Activated CD4-positive, alpha-beta T cell treated with anti-CD3 and anti-CD28 coated beads for 4 hours (primary cell): Measurements from ENCODE around the gene CLDN22.

Experiments used
- DNase-seq, 2 donors: peaks; one replicate each; pipeline ENCODE4 v3.0.0-alpha.2; 2020

Gene CLDN22

GRCh38 chr4:183320211-183321059, at the start of gene CLDN22:
Gene CLDN22 (minus strand): TSS chr4:183320276. CDS start chr4:183320218, 58 bp downstream.
- DNase-seq: no peak

- DNase-seq: no peak
Measured at GRCh38 chr4:183369073-183369472, 49.0 kb upstream of the CLDN22 start.

- DNase-seq: no peak
Measured at GRCh38 chr4:183366206-183366835, 46.2 kb upstream of the CLDN22 start.

- no peak for DNase-seq
Measured at GRCh38 chr4:183364025-183364424, 43.9 kb upstream of the CLDN22 start.

GRCh38 chr4:183362916-183363542, 43.0 kb upstream of the CLDN22 start:
- DNase-seq: no peak

- DNase-seq: no peak
Measured at GRCh38 chr4:183362036-183362435, 42.0 kb upstream of the CLDN22 start.

- no peak for DNase-seq
Measured at GRCh38 chr4:183360161-183360919, 40.3 kb upstream of the CLDN22 start.

- no peak for DNase-seq
Measured at GRCh38 chr4:183358215-183358755, 38.2 kb upstream of the CLDN22 start.

GRCh38 chr4:183356931-183357675, 37.0 kb upstream of the CLDN22 start:
- no peak for DNase-seq

GRCh38 chr4:183356173-183356830, 36.2 kb upstream of the CLDN22 start:
- no peak for DNase-seq

- DNase-seq: no peak
Measured at GRCh38 chr4:183355405-183355804, 35.3 kb upstream of the CLDN22 start.

- no peak for DNase-seq
Measured at GRCh38 chr4:183354219-183354618, 34.1 kb upstream of the CLDN22 start.

- no peak for DNase-seq
Measured at GRCh38 chr4:183353557-183353956, 33.5 kb upstream of the CLDN22 start.

GRCh38 chr4:183352546-183352945, 32.5 kb upstream of the CLDN22 start:
- no peak for DNase-seq

GRCh38 chr4:183350317-183351071, 30.4 kb upstream of the CLDN22 start:
- no peak for DNase-seq

- DNase-seq: no peak
Measured at GRCh38 chr4:183349673-183350072, 29.6 kb upstream of the CLDN22 start.

GRCh38 chr4:183348706-183349659, 28.9 kb upstream of the CLDN22 start:
- DNase-seq: no peak

GRCh38 chr4:183348136-183348535, 28.1 kb upstream of the CLDN22 start:
- no peak for DNase-seq

- no peak for DNase-seq
Measured at GRCh38 chr4:183347566-183347965, 27.5 kb upstream of the CLDN22 start.

- DNase-seq: no peak
Measured at GRCh38 chr4:183347146-183347545, 27.1 kb upstream of the CLDN22 start.
